GM19035 (cell line): Measurements from ENCODE around the gene RTN4R.

ENCODE experiments used
- ATAC-seq: cut with Tn5 transposase; IDR thresholded peaks from one replicate; pipeline ENCODE4 v1.9.1; 2021; ENCODE audit not compliant: unreplicated experiment

RTN4R gene

GRCh38 chr22:20204806-20205205 lies 63.3 kb downstream of the RTN4R start:
- no peak for ATAC-seq

- no peak for ATAC-seq
Measured at GRCh38 chr22:20204311-20204710, 63.8 kb downstream of the RTN4R start.

GRCh38 chr22:20203552-20204201 lies 64.4 kb downstream of the RTN4R start:
- ATAC-seq: no peak

GRCh38 chr22:20203142-20203551 lies 65.0 kb downstream of the RTN4R start:
- no peak for ATAC-seq

GRCh38 chr22:20201837-20202392 lies 66.2 kb downstream of the RTN4R start:
- ATAC-seq: no peak

- no peak for ATAC-seq
Measured at GRCh38 chr22:20199906-20200305, 68.2 kb downstream of the RTN4R start.

GRCh38 chr22:20199413-20199842 lies 68.7 kb downstream of the RTN4R start:
- no peak for ATAC-seq

GRCh38 chr22:20198557-20199319 lies 69.4 kb downstream of the RTN4R start:
- no peak for ATAC-seq

GRCh38 chr22:20197407-20198030 lies 70.6 kb downstream of the RTN4R start:
- no peak for ATAC-seq

- no peak for ATAC-seq
Measured at GRCh38 chr22:20196094-20196842, 71.8 kb downstream of the RTN4R start.

- no peak for ATAC-seq
Measured at GRCh38 chr22:20194681-20195593, 73.2 kb downstream of the RTN4R start.

GRCh38 chr22:20193761-20194494 lies 74.2 kb downstream of the RTN4R start:
- no peak for ATAC-seq

- ATAC-seq: no peak
Measured at GRCh38 chr22:20192972-20193760, 75.0 kb downstream of the RTN4R start.

GRCh38 chr22:20192293-20192971 lies 75.7 kb downstream of the RTN4R start:
- ATAC-seq: no peak

- no peak for ATAC-seq
Measured at GRCh38 chr22:20191803-20192202, 76.3 kb downstream of the RTN4R start.
